HepG2 (cell line): ENCODE results near the gene ATG4D. TPM values are rescaled to one million over a fixed set of nuclear protein-coding genes. Genes with fewer than 3 reads are reported as not detected.

Source experiments
- CHCHD3 ChIP-seq: sonication (generic); formaldehyde crosslinking; IDR thresholded peaks from 2 replicates; pipeline ENCODE4 v1.8.0; 2022; ENCODE audit warnings: mild to moderate bottlenecking, missing genetic modification reagents, moderate library complexity
- FOXM1 ChIP-seq: sonication (generic); formaldehyde crosslinking; IDR thresholded peaks from 2 replicates; pipeline ENCODE4 v1.5.0; 2020; ENCODE audit warnings: missing genetic modification reagents
- HNRNPLL ChIP-seq: fragments of 200-400 bp; formaldehyde crosslinking; IDR thresholded peaks from 2 replicates; pipeline ENCODE4 v1.6.1; 2017; ENCODE audit warnings: mild to moderate bottlenecking, low read depth, low read length; ENCODE audit not compliant: poor library complexity, severe bottlenecking
- HOXD1 ChIP-seq: sonication (generic); formaldehyde crosslinking; IDR thresholded peaks from 2 replicates; pipeline ENCODE4 v1.5.0; 2020; ENCODE audit warnings: missing genetic modification reagents
- NKX3-1 ChIP-seq: sonication (generic); formaldehyde crosslinking; IDR thresholded peaks from 2 replicates; pipeline ENCODE4 v1.5.0; 2020; ENCODE audit warnings: missing genetic modification reagents
- NR2F2 ChIP-seq: IDR thresholded peaks from 2 replicates; pipeline ENCODE4 v1.6.1; 2012; ENCODE audit warnings: low read depth, inconsistent platforms, borderline replicate concordance
- PRPF4 ChIP-seq: fragments of 200-400 bp; formaldehyde crosslinking; IDR thresholded peaks from 2 replicates; pipeline ENCODE4 v1.6.1; 2016; ENCODE audit warnings: low read length, low read depth; ENCODE audit not compliant: poor library complexity, severe bottlenecking
- RFX1 ChIP-seq: fragments of 450-650 bp; IDR thresholded peaks from 2 replicates; pipeline ENCODE4 v1.6.1; 2017
- RFXANK ChIP-seq: IDR thresholded peaks from 2 replicates; pipeline ENCODE4 v1.6.1; 2016
- RXRA ChIP-seq: sonication (generic); formaldehyde crosslinking; IDR thresholded peaks from 2 replicates; pipeline ENCODE4 v1.5.1; 2020; ENCODE audit warnings: missing genetic modification reagents
- SP1 ChIP-seq, 2 experiments: fragments of 450-650 bp in 1 of 2; sonication (generic) in 1 of 2; formaldehyde crosslinking in 1 of 2; IDR thresholded peaks; 2 replicates each; pipeline versions ENCODE4 v1.4.0 to v1.6.1; 2016 to 2020; ENCODE audit warnings: missing genetic modification reagents in 1 of 2
- ZFP1 ChIP-seq: IDR thresholded peaks from 2 replicates; pipeline ENCODE4 v1.6.1; 2016
- ZFP37 ChIP-seq: sonication (generic); formaldehyde crosslinking; IDR thresholded peaks from 2 replicates; pipeline ENCODE4 v1.4.0; 2020; ENCODE audit warnings: missing genetic modification reagents, borderline replicate concordance
- ZNF317 ChIP-seq: sonication (generic); formaldehyde crosslinking; IDR thresholded peaks from 2 replicates; pipeline ENCODE4 v1.5.0; 2020; ENCODE audit warnings: mild to moderate bottlenecking, missing genetic modification reagents
- ZNF589 ChIP-seq: sonication (generic); formaldehyde crosslinking; conservative IDR thresholded peaks from 2 replicates; pipeline ENCODE4 v1.8.0; 2022; ENCODE audit warnings: mild to moderate bottlenecking, moderate library complexity, missing genetic modification reagents
- ZNF816 ChIP-seq: sonication (generic); formaldehyde crosslinking; IDR thresholded peaks from 2 replicates; pipeline ENCODE4 v1.8.0; 2022; ENCODE audit warnings: missing genetic modification reagents, mild to moderate bottlenecking, borderline replicate concordance
- polyA plus RNA-seq, 8 experiments: library from polyadenylated mRNA; depleted of rRNA in 3 of 8; stranded (reverse) in 7 of 8; unstranded in 1 of 8; fragments of >200 nt; fragmentation: Illumina TruSeq in 4 of 8; extraction: Trizol in 4 of 8; gene quantifications; 2 replicates each; pipeline versions ENCODE4 v1.2.1 to v1.2.3, GENCODE V29; 2011 to 2016; ENCODE audit warnings: low read depth in 4 of 8, missing spikeins in 1 of 8, mixed read lengths in 1 of 8; ENCODE audit not compliant: insufficient read depth in 1 of 8
- total RNA-seq, 5 experiments: library from RNA; depleted of rRNA; stranded (reverse); fragments of >200 nt; fragmentation: Illumina TruSeq; extraction: Trizol; gene quantifications; 2 replicates each; pipeline ENCODE4 v1.2.3, GENCODE V29; 2016; ENCODE audit warnings: low read depth in 1 of 5
- TF ChIP-seq, protein P1 (sequence below): sonication (generic); formaldehyde crosslinking; IDR thresholded peaks from 2 replicates; pipeline ENCODE4 v1.4.0; 2020; ENCODE audit warnings: missing genetic modification reagents
- TF ChIP-seq, protein P2 (sequence below): IDR thresholded peaks from 2 replicates; pipeline ENCODE4 v1.4.0; 2020; ENCODE audit warnings: mild to moderate bottlenecking, missing genetic modification reagents
- TF ChIP-seq, protein P3 (sequence below): sonication (generic); formaldehyde crosslinking; IDR thresholded peaks from 2 replicates; pipeline ENCODE4 v1.4.0; 2020; ENCODE audit warnings: missing genetic modification reagents
- TF ChIP-seq, protein P4 (sequence below): sonication (generic); formaldehyde crosslinking; IDR thresholded peaks from 2 replicates; pipeline ENCODE4 v1.4.0; 2020; ENCODE audit warnings: mild to moderate bottlenecking, missing genetic modification reagents

The ATG4D gene
- total and polyA plus RNA-seq, 2 of the 13 experiments (the other 11 are each of a cell fraction or from before 2014, with no cell fraction given) = 17.8 to 19.0 TPM

DNA sequence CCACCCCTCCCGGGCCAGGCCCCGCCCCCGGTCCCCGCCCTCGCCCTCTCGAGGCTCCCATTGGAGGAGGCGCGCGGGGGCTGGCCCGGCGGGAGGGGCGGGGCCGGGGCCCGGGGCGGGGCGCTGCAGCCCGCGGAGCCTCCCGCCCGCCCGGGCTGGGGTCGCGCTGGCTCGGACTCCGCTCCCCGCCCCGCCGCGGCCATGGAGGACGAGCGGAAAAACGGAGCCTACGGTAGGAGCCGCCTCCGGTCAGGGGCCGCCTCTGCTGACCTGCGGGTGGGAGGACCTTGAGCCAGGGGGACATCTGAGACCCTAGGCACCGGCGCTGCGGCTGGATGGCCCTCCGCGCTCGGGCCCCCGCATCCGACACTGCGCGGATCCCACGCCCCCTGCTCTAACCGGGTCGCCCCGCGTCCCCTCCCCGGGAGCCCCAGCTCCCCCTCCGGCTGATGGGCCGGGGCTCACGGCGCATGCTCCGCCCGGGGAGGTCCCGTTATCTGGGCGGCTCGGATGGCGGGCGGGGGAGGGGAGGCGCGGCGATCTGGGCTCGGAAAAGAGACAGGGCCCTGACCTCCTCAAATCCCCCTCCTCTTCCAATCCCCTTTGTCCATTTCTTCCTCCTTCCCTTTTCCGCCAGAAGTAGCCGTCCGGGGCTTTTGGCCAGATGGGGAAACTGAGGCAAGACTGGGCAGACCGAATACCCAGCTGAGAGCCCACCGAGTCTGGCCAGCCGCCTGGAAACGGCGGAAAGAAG lies 58.8 kb downstream of the ATG4D start (continued):
- TF ChIP-seq, protein P1, sequence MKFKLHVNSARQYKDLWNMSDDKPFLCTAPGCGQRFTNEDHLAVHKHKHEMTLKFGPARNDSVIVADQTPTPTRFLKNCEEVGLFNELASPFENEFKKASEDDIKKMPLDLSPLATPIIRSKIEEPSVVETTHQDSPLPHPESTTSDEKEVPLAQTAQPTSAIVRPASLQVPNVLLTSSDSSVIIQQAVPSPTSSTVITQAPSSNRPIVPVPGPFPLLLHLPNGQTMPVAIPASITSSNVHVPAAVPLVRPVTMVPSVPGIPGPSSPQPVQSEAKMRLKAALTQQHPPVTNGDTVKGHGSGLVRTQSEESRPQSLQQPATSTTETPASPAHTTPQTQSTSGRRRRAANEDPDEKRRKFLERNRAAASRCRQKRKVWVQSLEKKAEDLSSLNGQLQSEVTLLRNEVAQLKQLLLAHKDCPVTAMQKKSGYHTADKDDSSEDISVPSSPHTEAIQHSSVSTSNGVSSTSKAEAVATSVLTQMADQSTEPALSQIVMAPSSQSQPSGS (CRISPR knock-in tag) = no peak
- TF ChIP-seq, protein P2, sequence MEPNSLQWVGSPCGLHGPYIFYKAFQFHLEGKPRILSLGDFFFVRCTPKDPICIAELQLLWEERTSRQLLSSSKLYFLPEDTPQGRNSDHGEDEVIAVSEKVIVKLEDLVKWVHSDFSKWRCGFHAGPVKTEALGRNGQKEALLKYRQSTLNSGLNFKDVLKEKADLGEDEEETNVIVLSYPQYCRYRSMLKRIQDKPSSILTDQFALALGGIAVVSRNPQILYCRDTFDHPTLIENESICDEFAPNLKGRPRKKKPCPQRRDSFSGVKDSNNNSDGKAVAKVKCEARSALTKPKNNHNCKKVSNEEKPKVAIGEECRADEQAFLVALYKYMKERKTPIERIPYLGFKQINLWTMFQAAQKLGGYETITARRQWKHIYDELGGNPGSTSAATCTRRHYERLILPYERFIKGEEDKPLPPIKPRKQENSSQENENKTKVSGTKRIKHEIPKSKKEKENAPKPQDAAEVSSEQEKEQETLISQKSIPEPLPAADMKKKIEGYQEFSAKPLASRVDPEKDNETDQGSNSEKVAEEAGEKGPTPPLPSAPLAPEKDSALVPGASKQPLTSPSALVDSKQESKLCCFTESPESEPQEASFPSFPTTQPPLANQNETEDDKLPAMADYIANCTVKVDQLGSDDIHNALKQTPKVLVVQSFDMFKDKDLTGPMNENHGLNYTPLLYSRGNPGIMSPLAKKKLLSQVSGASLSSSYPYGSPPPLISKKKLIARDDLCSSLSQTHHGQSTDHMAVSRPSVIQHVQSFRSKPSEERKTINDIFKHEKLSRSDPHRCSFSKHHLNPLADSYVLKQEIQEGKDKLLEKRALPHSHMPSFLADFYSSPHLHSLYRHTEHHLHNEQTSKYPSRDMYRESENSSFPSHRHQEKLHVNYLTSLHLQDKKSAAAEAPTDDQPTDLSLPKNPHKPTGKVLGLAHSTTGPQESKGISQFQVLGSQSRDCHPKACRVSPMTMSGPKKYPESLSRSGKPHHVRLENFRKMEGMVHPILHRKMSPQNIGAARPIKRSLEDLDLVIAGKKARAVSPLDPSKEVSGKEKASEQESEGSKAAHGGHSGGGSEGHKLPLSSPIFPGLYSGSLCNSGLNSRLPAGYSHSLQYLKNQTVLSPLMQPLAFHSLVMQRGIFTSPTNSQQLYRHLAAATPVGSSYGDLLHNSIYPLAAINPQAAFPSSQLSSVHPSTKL = no peak
- TF ChIP-seq CHCHD3 (no peak), ZNF317 (CRISPR knock-in tag) (no peak), RFXANK (CRISPR knock-in tag) (no peak), SP1 (IDR thresholded peaks at IDR 0.05) (no peak), SP1 (CRISPR knock-in tag; IDR thresholded peaks at IDR 0.05) (0 out of 2 replicates have a peak, but pooled peaks have one; percentile 24), NKX3-1 (CRISPR knock-in tag) (no peak), RFX1 (no peak), ZNF589 (CRISPR knock-in tag) (no peak), PRPF4 (no peak), FOXM1 (CRISPR knock-in tag) (no peak), ZFP37 (CRISPR knock-in tag) (no peak), HOXD1 (CRISPR knock-in tag) (0 out of 2 replicates have a peak, but pooled peaks have one; percentile 56), ZFP1 (CRISPR knock-in tag) (no peak), ZNF816 (CRISPR knock-in tag) (0 out of 2 replicates have a peak, but pooled peaks have one; percentile 30), HNRNPLL (no peak), NR2F2 (no peak), RXRA (CRISPR knock-in tag) (no peak)
- TF ChIP-seq, protein P3, sequence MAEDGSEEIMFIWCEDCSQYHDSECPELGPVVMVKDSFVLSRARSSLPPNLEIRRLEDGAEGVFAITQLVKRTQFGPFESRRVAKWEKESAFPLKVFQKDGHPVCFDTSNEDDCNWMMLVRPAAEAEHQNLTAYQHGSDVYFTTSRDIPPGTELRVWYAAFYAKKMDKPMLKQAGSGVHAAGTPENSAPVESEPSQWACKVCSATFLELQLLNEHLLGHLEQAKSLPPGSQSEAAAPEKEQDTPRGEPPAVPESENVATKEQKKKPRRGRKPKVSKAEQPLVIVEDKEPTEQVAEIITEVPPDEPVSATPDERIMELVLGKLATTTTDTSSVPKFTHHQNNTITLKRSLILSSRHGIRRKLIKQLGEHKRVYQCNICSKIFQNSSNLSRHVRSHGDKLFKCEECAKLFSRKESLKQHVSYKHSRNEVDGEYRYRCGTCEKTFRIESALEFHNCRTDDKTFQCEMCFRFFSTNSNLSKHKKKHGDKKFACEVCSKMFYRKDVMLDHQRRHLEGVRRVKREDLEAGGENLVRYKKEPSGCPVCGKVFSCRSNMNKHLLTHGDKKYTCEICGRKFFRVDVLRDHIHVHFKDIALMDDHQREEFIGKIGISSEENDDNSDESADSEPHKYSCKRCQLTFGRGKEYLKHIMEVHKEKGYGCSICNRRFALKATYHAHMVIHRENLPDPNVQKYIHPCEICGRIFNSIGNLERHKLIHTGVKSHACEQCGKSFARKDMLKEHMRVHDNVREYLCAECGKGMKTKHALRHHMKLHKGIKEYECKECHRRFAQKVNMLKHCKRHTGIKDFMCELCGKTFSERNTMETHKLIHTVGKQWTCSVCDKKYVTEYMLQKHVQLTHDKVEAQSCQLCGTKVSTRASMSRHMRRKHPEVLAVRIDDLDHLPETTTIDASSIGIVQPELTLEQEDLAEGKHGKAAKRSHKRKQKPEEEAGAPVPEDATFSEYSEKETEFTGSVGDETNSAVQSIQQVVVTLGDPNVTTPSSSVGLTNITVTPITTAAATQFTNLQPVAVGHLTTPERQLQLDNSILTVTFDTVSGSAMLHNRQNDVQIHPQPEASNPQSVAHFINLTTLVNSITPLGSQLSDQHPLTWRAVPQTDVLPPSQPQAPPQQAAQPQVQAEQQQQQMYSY (CRISPR knock-in tag) = no peak
- TF ChIP-seq, protein P4, sequence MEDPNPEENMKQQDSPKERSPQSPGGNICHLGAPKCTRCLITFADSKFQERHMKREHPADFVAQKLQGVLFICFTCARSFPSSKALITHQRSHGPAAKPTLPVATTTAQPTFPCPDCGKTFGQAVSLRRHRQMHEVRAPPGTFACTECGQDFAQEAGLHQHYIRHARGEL (CRISPR knock-in tag) = no peak
